ENCODE measurements around the gene TIRAP. TPM values are rescaled to one million over a fixed set of nuclear protein-coding genes. Genes with fewer than 3 reads are reported as not detected.

The TIRAP gene
- total RNA-seq, 2 donors from 2014 or later = 19.8 to 19.9 TPM

- peaks cover 26% of the 10 kb centered on the region for H3K36me3 Mint-ChIP-seq
- H3K27ac Mint-ChIP-seq = peak overlapping the region; percentile 91 to 94
- H3K4me1 Mint-ChIP-seq (ENCODE audit: low read depth in 2 of 2) = peaks cover 64 to 69% of the 10 kb centered on the region in 2 donors
- H3K9me3 Mint-ChIP-seq = no peaks in the 10 kb centered on the region
- peak; percentile 84 to 91 for ATAC-seq
- H3K27me3 Mint-ChIP-seq = no peaks in the 10 kb centered on the region
- peak overlapping the region; percentile 80 for H3K4me3 Mint-ChIP-seq
- DNase-seq (ENCODE audit: low spot score) = peak; percentile 80
Measured at GRCh38 chr11:126317756-126318573, 35.1 kb downstream of the TIRAP start.

- H3K9me3 Mint-ChIP-seq = no peaks in the 10 kb centered on the region
- peaks cover 26% of the 10 kb centered on the region for H3K36me3 Mint-ChIP-seq
- peak; percentile 65 for DNase-seq (ENCODE audit: low spot score)
- H3K27me3 Mint-ChIP-seq = no peaks in the 10 kb centered on the region
- ATAC-seq = peak; percentile 74 to 84
- peak overlapping the region; percentile 80 for H3K4me3 Mint-ChIP-seq
- peaks cover 58 to 61% of the 10 kb centered on the region in 2 donors for H3K4me1 Mint-ChIP-seq (ENCODE audit: low read depth in 2 of 2)
- H3K27ac Mint-ChIP-seq = peak overlapping the region; percentile 91 to 94
Measured at GRCh38 chr11:126318574-126319373, 35.9 kb downstream of the TIRAP start.

GRCh38 chr11:126319374-126319740 lies 36.5 kb downstream of the TIRAP start:
- Mint-ChIP-seq H3K4me1 (ENCODE audit: low read depth in 2 of 2) (peaks cover 54 to 55% of the 10 kb centered on the region in 2 donors), H3K27me3 (no peaks in the 10 kb centered on the region), H3K27ac (peak overlapping the region; percentile 91 to 94), H3K4me3 (peak overlapping the region; percentile 80), H3K9me3 (no peaks in the 10 kb centered on the region), H3K36me3 (peaks cover 22% of the 10 kb centered on the region)
- ATAC-seq (peak; percentile 9 to 24), DNase-seq (ENCODE audit: low spot score) (no peak)

- no peaks in the 10 kb centered on the region for H3K9me3 Mint-ChIP-seq
- peaks cover 10% of the 10 kb centered on the region for H3K36me3 Mint-ChIP-seq
- H3K4me1 Mint-ChIP-seq (ENCODE audit: low read depth in 2 of 2) = peaks cover 46 to 50% of the 10 kb centered on the region in 2 donors
- H3K27me3 Mint-ChIP-seq = no peaks in the 10 kb centered on the region
- no peak overlapping the region for H3K4me3 Mint-ChIP-seq
- ATAC-seq (no peak), DNase-seq (ENCODE audit: low spot score) (no peak)
- no peak overlapping the region for H3K27ac Mint-ChIP-seq
Measured at GRCh38 chr11:126322996-126323395, 40.1 kb downstream of the TIRAP start.

GRCh38 chr11:126327281-126328000 lies 44.5 kb downstream of the TIRAP start:
- H3K4me1 Mint-ChIP-seq (ENCODE audit: low read depth in 2 of 2) = peaks cover 45% of the 10 kb centered on the region in 2 donors

GRCh38 chr11:126328001-126328390 lies 45.1 kb downstream of the TIRAP start:
- H3K4me1 Mint-ChIP-seq (ENCODE audit: low read depth in 2 of 2) = peaks cover 50 to 51% of the 10 kb centered on the region in 2 donors
- H3K27ac Mint-ChIP-seq = peak overlapping the region; percentile 68 to 92
- DNase-seq (ENCODE audit: low spot score) (no peak), ATAC-seq (no peak)
- no peak overlapping the region for H3K4me3 Mint-ChIP-seq
- H3K27me3 Mint-ChIP-seq = no peaks in the 10 kb centered on the region
- H3K9me3 Mint-ChIP-seq = no peaks in the 10 kb centered on the region
- no peaks in the 10 kb centered on the region for H3K36me3 Mint-ChIP-seq

More at GRCh38 chr11:126327281-126328000, 44.5 kb downstream of the TIRAP start:
- Mint-ChIP-seq H3K27ac (peak overlapping the region; percentile 68 to 92), H3K36me3 (no peaks in the 10 kb centered on the region), H3K27me3 (no peaks in the 10 kb centered on the region), H3K9me3 (no peaks in the 10 kb centered on the region), H3K4me3 (no peak overlapping the region)
- DNase-seq (ENCODE audit: low spot score) (no peak), ATAC-seq (no peak)

GRCh38 chr11:126328444-126328843 lies 45.6 kb downstream of the TIRAP start:
- DNase-seq (ENCODE audit: low spot score) (no peak), ATAC-seq (no peak)
- H3K27me3 Mint-ChIP-seq = no peaks in the 10 kb centered on the region
- H3K4me3 Mint-ChIP-seq = no peak overlapping the region
- H3K27ac Mint-ChIP-seq = peak overlapping the region; percentile 90 to 92
- H3K4me1 Mint-ChIP-seq (ENCODE audit: low read depth in 2 of 2) = peaks cover 55% of the 10 kb centered on the region in 2 donors
- H3K36me3 Mint-ChIP-seq = peaks cover 4% of the 10 kb centered on the region
- no peaks in the 10 kb centered on the region for H3K9me3 Mint-ChIP-seq

GRCh38 chr11:126328938-126329643 lies 46.2 kb downstream of the TIRAP start:
- Mint-ChIP-seq H3K9me3 (no peaks in the 10 kb centered on the region), H3K4me3 (peak overlapping the region; percentile 81), H3K36me3 (peaks cover 8% of the 10 kb centered on the region), H3K4me1 (ENCODE audit: low read depth in 2 of 2) (peaks cover 61 to 62% of the 10 kb centered on the region in 2 donors), H3K27me3 (no peaks in the 10 kb centered on the region), H3K27ac (peak overlapping the region; percentile 90 to 92)
- ATAC-seq (peak in 1 of 2 donors; percentile 0), DNase-seq (ENCODE audit: low spot score) (no peak)

- Mint-ChIP-seq H3K9me3 (no peaks in the 10 kb centered on the region), H3K4me3 (peak overlapping the region; percentile 81), H3K27me3 (no peaks in the 10 kb centered on the region), H3K27ac (peak overlapping the region; percentile 90 to 92), H3K4me1 (ENCODE audit: low read depth in 2 of 2) (peaks cover 64 to 65% of the 10 kb centered on the region in 2 donors), H3K36me3 (peaks cover 8% of the 10 kb centered on the region)
- DNase-seq (ENCODE audit: low spot score) (peak; percentile 86), ATAC-seq (peak; percentile 88 to 93)
Measured at GRCh38 chr11:126329644-126330211, 46.8 kb downstream of the TIRAP start.

- DNase-seq (ENCODE audit: low spot score) = peak; percentile 20
- H3K4me1 Mint-ChIP-seq (ENCODE audit: low read depth in 2 of 2) = peaks cover 66 to 72% of the 10 kb centered on the region in 2 donors
- no peaks in the 10 kb centered on the region for H3K9me3 Mint-ChIP-seq
- ATAC-seq = no peak
- peaks cover 11% of the 10 kb centered on the region for H3K36me3 Mint-ChIP-seq
- H3K4me3 Mint-ChIP-seq = peak overlapping the region; percentile 42
- H3K27me3 Mint-ChIP-seq = no peaks in the 10 kb centered on the region
- peak overlapping the region; percentile 82 to 99 for H3K27ac Mint-ChIP-seq
Measured at GRCh38 chr11:126331286-126331685, 48.4 kb downstream of the TIRAP start.

- H3K4me1 Mint-ChIP-seq (ENCODE audit: low read depth in 2 of 2) = peaks cover 72 to 79% of the 10 kb centered on the region in 2 donors
Measured at GRCh38 chr11:126332221-126332711, 49.4 kb downstream of the TIRAP start.

GRCh38 chr11:126333142-126333541 lies 50.2 kb downstream of the TIRAP start:
- no peaks in the 10 kb centered on the region for H3K27me3 Mint-ChIP-seq
- H3K36me3 Mint-ChIP-seq = peaks cover 12% of the 10 kb centered on the region
- no peaks in the 10 kb centered on the region for H3K9me3 Mint-ChIP-seq
- DNase-seq (ENCODE audit: low spot score) = no peak
- ATAC-seq = no peak
- H3K4me3 Mint-ChIP-seq = peak overlapping the region; percentile 56
- peak overlapping the region; percentile 82 to 99 for H3K27ac Mint-ChIP-seq
- H3K4me1 Mint-ChIP-seq (ENCODE audit: low read depth in 2 of 2) = peaks cover 66 to 78% of the 10 kb centered on the region in 2 donors

More at GRCh38 chr11:126332221-126332711, 49.4 kb downstream of the TIRAP start:
- peak overlapping the region; percentile 82 to 99 for H3K27ac Mint-ChIP-seq
- DNase-seq (ENCODE audit: low spot score) = peak; percentile 83
- peak overlapping the region; percentile 56 for H3K4me3 Mint-ChIP-seq
- H3K9me3 Mint-ChIP-seq = no peaks in the 10 kb centered on the region
- peaks cover 12% of the 10 kb centered on the region for H3K36me3 Mint-ChIP-seq
- no peaks in the 10 kb centered on the region for H3K27me3 Mint-ChIP-seq
- ATAC-seq = peak; percentile 85 to 86
